Activated naive CD4-positive, alpha-beta T cell treated with Interleukin-2 at 50 U/mL for 16 hours (primary cell): ENCODE measurements around the gene KIF26B.
"Not testable (repeated sequence)": the region's sequence is repeated elsewhere in the genome, so short reads cannot be mapped to it uniquely, and the experiment has no call there.

Experiments used
- DNase-seq: peaks from one replicate; pipeline ENCODE4 v3.0.0-alpha.2; 2020

KIF26B gene

GRCh38 chr1:245288796-245289195, 134.0 kb downstream of the KIF26B start:
- no peak for DNase-seq

- DNase-seq, result no peak
Observed at GRCh38 chr1:245290836-245291235, 136.1 kb downstream of the KIF26B start.

- no peak for DNase-seq
Observed at GRCh38 chr1:245291351-245291750, 136.6 kb downstream of the KIF26B start.

- no peak for DNase-seq
Observed at GRCh38 chr1:245292141-245292540, 137.4 kb downstream of the KIF26B start.

- DNase-seq, result no peak
Observed at GRCh38 chr1:245292553-245292952, 137.8 kb downstream of the KIF26B start.

- DNase-seq, result no peak
Observed at GRCh38 chr1:245294020-245294419, 139.2 kb downstream of the KIF26B start.

DNA sequence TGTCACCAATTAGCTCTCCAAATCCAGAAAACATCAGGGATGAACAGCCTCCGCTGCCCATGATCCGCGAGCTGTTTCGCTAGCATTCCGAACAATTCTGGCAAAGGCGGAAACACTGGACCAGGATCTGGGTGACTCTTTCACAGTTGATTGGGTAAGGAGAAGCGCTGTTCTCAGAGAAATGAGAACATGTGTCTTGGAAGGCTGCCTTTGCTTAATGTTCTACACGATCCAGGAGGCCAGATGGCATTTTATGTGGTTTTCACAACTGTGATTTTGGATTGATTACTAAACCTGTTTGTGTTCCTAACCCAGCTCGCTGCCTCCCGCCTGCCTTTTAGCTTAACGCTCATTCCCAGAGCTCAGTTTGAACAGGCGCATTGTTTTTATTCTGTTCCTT, 144.0 kb downstream of the KIF26B start:
- DNase-seq, result no peak

GRCh38 chr1:245301162-245301580, 146.4 kb downstream of the KIF26B start:
- DNase-seq, result no peak

DNA sequence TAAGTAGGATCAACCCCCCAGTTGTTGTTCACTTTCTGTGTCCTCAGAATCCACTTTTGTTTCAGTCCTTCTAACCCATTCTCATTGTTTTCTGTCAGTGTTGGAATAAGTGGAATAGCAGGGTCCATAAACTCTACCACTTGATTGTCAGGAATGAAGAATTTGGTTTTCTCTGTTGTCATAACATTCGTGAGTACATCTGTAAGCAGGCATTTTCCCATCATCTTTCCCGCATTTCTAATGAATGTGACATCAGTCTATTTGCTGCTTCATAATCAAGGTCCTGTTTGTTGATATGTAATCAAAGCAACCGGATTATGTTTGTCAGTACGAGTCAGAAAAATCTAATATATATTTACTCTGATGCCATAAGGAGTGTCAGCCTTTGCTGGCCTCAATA, 147.1 kb downstream of the KIF26B start:
- DNase-seq, result no peak

DNA sequence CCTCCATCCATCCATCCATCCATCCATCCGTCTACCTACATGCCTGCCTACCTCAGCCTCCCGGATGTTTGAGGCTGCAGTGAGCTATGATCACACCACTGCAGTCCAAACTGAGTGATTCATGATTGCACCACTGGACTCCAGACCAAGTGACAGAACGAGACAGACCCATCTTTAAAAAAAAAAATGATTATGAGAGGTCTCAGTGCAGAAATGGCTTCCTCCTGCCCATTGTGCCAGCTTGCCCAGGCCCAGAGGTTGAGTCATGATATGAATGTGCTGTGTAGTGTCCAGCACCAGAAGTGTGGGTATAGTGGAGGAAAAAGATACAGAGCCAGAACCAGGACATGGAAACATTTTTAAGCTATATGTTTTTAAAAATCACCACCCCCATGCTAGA, 149.9 kb downstream of the KIF26B start:
- no peak for DNase-seq

GRCh38 chr1:245306020-245306419, 151.2 kb downstream of the KIF26B start:
- no peak for DNase-seq

DNA sequence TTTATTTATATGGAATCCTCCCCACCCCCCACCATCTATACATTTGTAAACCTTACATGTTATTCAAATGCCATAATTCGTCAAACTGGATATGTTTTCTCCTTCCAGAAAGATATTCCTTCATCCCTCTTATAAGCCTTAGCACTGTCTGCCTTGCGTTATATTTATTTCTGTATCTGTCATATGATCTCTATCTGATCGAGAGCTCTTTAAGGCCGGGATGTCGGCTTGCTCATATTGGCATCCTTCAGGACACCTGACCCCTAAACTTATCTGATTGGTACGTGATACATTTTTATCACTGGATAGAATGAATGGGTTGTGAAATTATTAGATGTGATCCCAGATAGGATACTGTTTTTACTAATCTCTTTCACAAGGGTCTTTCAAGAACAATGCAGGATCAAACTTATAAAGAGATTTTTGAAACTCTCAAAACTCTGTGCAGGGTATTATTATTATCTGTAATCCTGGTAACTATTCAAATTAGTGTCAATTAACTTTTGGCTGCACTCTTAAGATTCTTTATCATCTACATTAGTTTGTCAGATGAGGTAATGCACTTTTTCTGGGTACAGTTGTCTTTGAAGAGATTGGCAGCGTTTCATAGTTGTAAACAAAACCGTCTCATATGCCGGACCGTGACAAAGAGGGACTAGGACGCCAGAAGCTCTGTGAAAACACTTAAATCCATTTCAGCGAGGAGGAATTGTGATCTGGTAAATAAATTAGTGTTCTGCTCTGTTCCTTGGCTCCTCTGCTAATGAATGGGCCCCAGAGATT, 152.0 kb downstream of the KIF26B start:
- DNase-seq, result no peak

DNA sequence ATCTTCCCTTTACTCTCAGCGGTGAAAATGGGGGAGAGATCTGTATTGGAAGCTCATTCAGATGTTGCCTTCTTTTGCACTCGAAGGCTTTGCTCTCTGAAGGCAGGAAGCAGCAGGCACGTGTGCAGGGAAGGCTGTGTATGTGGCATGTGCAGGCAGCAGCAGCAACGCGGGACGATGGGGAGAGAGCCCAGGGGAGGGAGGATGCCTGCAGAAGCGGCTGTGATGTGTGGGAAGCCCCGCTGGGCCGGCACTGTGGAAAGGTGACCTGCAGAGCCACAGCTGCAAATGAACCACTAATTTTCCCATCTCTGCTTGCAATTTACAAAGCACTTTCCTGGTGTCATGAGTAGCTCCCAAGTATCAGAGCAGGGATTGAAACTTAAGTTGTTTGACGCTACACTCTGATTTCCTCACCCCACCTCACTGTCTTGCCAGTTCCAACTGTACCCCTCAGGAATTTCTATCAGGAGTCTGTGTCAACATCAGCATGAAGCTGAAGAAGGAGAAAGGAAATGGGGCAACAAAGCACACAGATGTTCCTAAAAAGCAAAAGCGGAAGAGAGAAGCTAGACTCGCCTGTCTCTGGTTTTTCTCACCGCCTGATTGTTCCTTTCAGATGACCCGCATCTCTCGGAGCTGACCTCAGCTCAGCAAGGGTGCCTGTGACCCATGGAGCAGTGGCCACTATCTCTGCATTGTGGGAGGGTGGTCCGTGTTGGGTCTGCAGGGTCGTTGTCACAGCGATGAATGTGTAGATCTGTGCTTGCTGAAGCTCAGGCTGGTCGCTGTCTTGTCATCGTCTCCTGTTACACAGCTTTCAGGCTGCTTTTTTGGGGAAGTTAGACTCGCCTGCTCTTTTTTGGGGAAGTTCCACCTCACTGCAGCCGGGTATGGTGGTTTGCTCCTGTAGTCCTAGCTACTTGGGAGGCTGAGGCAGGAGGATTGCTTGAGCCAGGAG, 156.1 kb downstream of the KIF26B start:
- no peak for DNase-seq

DNA sequence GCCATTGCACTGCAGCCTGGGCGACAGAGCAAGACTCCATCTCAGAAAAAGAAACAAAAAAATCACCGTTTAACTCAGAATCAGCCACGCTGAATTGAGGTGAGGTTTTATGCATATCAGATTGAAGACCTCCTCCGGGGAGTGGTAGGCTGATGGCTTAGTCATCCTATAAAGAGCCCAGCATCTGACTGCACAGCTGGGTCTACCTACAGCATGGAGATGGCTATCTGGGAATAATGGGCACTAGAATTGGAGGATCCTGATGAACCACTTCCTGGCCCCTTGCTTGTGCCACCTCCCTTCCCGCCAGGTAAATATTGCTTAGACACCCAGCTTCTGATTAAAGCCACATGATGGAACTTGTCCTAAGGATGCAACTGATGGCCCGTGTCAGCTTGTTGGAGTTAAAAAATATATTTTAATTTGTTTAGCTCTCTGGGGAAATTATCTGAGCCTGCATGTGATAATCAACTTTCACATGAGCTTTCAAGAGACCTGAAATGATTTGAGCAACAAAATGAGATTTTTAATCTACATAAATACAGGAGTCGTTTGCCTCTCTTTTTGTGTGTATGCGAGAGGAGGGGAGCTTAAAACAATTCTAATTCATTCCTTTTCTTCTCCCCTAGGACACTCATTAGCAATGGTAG, 157.2 kb downstream of the KIF26B start:
- no peak for DNase-seq

DNA sequence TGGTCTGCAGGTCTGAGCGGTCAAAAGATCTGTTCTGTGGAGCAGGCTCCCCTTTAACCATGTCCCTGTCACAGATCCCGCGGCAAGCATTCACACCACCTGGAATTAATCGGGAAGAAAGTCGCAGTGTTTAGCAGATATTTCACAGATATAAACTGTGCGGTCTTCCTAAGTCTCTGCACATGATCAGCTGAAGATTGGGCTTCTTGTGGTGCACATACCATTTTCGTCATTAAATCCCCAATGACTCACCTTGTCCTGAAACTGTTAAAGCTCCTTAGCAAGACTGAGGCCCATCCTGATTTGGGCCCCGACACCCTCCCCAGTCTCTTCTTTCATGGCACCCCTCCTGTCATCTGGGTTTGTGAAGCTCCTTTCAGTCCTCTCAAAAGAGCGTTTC, 158.8 kb downstream of the KIF26B start:
- DNase-seq, result no peak

GRCh38 chr1:245316784-245317183, 162.0 kb downstream of the KIF26B start:
- no peak for DNase-seq

DNA sequence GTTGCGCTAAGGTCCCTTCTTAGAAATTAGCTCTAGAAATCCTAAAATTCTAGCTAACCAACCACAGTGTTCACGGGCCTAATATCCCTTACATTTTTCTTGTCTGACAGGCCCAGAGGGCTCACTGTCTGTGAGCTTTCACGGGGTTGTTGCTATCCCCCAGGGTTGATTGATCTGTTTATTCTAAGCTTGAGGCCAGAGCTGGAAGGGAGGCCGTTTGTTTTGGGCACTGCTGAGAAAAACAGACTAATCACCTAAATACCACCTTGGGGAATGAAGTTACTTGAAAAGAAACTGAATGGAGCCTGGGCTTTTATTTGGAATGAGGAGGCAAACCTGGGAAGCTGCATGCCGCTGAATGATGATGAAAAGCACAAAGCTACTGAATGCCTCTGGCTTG, 162.4 kb downstream of the KIF26B start:
- DNase-seq, result no peak

DNA sequence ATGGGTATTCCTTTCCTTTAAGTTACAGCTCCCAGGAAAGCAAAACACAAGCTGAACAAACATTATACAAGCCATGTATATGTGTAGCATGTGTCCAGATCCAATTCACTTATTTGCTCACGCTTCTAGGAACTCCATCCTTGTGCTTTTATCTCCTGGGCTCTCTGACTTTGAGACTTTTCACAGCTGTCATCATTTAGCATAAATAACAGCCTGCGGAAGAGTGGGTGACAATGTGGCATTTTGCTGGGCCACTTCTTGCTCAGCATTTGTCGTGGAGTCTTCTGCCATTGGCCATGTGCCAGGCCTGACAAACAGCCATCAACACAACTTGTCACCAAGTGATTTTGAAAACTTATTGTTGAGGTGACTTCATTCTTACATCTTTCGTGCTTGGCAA, 164.3 kb downstream of the KIF26B start:
- no peak for DNase-seq

DNA sequence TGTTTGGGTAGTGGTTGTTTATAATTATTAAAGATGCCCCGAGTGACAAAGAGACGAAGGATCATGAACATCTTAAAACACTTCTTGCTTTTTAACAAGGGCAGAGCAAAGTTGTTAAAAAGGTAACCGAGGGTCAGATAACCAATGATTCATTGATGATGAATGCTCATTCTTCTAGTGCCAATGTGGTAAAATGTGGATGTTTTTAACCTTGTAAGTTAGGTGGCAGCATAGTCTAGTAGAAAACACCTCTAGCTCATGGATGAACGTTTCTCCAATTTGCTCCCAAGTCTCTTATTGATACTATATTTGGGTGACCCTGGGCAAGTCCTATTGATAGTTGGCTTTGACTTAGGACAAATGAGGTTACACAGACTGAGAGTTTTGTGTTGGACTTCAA, 167.9 kb downstream of the KIF26B start:
- no peak for DNase-seq

DNA sequence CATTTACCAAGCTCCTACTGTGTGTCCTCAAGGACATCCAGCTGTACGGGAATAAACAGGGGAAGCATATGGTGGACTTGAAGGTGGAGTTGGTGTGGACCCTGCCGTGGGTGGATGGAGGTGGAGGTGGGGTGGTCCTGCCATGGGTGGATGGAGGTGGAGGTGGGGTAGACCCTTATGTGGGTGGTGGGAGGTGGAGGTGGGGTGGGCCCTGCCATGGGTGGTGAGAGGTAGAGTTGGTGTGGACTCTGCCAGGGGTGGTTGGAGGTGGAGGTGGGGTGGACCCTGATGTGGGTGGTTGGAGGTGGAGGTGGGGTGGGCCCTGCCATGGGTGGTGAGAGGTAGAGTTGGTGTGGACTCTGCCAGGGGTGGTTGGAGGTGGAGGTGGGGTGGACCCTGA, 169.0 kb downstream of the KIF26B start:
- not testable (repeated sequence) for DNase-seq

GRCh38 chr1:245325922-245326795, 171.4 kb downstream of the KIF26B start:
- no peak for DNase-seq

DNA sequence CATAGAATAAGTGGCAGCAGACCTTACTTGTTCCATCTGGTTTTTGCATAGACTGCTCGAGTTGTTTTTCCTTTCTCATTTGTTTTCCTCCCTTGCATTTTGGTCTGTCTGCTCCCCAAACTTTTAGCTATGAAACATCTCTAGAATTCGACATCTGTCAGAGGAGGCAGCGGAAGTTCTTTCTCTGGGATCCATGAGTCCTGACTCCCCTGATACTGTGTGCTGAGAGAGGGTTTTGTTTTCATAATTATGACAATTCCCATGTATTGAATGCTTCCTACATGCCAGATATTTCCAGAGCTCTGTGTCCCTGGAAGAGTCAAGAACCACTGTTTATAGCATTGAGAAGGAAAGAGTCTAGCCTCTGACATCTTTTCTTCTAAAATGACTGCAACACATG, 172.6 kb downstream of the KIF26B start:
- DNase-seq, result no peak
